NB4 (cell line): ENCODE data around the gene GNG2.

Experiments used
- DNase-seq: peaks from one replicate; pipeline ENCODE4 v3.0.0; 2010; ENCODE audit warnings: low read depth
- H3K4me3 ChIP-seq: one replicate; pipeline ENCODE4 v1.5.1; 2011; ENCODE audit warnings: mild to moderate bottlenecking, low read depth, low read length, moderate library complexity
- MYC ChIP-seq: IDR thresholded peaks from 2 replicates; pipeline ENCODE4 v1.6.1; 2011; ENCODE audit warnings: low read depth, low read length
- POLR2A ChIP-seq: IDR thresholded peaks from 2 replicates; pipeline ENCODE4 v1.6.1; 2011; ENCODE audit warnings: mild to moderate bottlenecking; ENCODE audit not compliant: insufficient read length; ENCODE audit errors: extremely low read depth
- TF ChIP-seq, protein P1 (sequence below): IDR thresholded peaks from one replicate; pipeline ENCODE4 v1.5.1; 2012; ENCODE audit warnings: low read depth, low read length
- TF ChIP-seq, protein P2 (sequence below): IDR thresholded peaks from 2 replicates; pipeline ENCODE4 v1.6.1; 2011; ENCODE audit warnings: low read depth, low read length

Gene GNG2

DNA sequence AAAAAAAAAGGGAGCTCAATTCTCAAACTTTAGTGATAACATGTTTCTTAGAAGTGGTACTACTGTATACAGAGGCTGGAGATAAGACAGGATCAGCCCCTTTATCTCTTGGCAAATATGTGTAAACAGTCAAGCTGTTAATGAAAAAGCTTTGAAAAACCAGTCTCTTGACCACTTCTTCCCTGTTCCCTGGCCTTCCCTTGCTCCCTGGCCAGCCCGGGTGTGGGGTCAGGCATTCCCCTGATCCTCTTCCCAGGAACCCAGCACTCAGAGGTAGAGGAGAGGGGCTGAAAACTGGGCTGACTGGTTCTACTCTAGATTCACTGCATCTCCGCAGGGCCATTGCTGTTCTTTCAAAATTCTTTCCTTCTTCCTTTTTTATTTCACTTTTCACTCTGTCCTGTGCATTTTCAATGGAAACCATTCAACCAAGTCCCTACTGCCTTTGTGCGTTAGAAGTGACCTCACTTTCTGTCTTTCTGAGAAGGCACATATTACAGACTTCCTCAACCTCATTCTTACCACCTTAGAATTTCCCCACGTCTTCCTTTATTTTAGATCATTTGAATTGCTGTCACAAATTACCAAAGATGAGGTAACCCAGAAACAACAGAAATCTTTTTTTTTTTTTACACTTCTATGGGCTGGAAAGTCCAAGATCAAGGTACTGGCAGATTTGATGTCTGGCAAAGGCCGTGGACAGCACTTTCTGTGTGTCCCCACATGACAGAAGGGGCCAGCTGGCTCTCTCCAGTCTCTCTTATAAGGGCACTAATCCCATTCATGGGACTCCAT, 5.7 kb downstream of the GNG2 start:
- no peak for TF ChIP-seq MYC
- DNase-seq: no peak
- no peak overlapping the region for H3K4me3 ChIP-seq

DNA sequence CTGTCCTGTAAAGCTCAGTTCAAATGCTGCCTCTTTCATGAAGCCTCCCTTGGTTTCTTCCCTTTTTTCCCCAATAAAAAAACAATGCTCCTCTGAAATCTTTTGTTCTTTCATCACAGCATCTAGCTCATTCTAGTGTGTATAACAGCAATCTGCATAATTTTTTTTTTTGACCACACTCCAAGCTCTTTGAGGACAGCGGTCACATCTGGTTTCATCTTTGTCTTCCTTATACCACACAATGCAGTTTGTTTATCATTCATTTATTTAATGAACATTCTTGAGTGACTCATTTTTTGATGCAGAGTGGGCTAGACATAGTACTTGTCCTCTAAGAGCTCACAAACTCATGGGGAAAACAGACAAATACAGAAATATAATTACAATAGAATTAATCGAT, 7.3 kb downstream of the GNG2 start:
- no peak for DNase-seq
- TF ChIP-seq, protein P1, sequence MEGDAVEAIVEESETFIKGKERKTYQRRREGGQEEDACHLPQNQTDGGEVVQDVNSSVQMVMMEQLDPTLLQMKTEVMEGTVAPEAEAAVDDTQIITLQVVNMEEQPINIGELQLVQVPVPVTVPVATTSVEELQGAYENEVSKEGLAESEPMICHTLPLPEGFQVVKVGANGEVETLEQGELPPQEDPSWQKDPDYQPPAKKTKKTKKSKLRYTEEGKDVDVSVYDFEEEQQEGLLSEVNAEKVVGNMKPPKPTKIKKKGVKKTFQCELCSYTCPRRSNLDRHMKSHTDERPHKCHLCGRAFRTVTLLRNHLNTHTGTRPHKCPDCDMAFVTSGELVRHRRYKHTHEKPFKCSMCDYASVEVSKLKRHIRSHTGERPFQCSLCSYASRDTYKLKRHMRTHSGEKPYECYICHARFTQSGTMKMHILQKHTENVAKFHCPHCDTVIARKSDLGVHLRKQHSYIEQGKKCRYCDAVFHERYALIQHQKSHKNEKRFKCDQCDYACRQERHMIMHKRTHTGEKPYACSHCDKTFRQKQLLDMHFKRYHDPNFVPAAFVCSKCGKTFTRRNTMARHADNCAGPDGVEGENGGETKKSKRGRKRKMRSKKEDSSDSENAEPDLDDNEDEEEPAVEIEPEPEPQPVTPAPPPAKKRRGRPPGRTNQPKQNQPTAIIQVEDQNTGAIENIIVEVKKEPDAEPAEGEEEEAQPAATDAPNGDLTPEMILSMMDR: no peak
- TF ChIP-seq, protein P2, sequence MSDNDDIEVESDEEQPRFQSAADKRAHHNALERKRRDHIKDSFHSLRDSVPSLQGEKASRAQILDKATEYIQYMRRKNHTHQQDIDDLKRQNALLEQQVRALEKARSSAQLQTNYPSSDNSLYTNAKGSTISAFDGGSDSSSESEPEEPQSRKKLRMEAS: no peak
- TF ChIP-seq POLR2A (no peak), MYC (no peak)
- H3K4me3 ChIP-seq: no peak overlapping the region

DNA sequence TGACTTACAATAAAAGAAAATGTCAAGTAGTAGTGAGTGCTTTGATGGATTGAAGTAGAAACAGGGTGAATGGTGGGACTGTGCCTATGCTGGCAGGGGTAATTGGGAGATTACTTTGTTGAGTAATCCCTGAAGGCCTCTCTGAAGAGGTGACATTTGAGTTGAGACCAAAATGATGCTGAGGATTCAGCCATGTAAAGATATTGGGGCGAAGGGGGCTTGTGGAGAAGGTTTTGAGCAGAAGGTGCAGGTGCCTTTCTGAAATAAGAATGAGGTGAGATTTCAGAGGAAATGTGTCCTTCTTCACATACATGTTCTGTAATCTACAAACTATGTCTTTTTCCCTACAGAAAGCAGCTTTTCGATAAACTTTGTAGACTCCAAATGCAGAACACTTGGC, 8.0 kb downstream of the GNG2 start:
- no peak for DNase-seq
- TF ChIP-seq MYC (no peak), POLR2A (no peak)
- TF ChIP-seq, protein P1: no peak
- TF ChIP-seq, protein P2: no peak
- H3K4me3 ChIP-seq: no peak overlapping the region

DNA sequence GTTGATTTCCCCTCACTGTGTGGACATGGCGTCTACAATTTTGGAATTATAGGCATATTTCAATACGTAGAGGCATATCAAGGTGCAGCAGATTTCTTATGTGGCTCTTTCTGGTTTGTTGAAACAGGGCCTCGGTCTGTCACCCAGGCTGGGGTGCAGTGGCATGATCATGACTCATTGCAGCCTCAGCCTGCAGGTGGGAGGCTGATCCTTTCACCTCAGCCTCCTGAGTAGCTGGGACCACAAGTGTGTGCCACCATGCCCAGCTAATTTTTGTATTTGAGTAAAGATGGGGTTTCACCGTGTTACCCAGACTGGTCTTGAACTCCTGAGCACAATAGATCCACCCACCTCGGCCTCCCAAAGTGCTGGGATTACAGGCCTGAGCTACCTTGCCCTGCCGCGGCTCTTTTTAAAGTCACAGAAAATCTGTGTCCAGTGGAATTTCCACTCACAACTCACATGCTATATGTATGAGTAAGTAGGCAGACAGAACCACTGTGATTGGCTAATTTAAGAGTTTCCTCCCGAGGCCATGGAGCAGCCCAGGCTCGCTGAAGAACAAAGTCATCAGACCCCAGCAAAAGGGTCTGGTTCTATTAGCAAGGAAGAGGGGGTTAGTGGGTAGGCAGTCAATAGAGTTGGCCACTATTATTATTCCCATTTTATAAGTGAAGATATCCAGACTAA, 9.1 kb downstream of the GNG2 start:
- TF ChIP-seq MYC: no peak
- TF ChIP-seq, protein P1: no peak
- no peak for TF ChIP-seq POLR2A
- TF ChIP-seq, protein P2: no peak
- no peak for DNase-seq
- H3K4me3 ChIP-seq: no peak overlapping the region

DNA sequence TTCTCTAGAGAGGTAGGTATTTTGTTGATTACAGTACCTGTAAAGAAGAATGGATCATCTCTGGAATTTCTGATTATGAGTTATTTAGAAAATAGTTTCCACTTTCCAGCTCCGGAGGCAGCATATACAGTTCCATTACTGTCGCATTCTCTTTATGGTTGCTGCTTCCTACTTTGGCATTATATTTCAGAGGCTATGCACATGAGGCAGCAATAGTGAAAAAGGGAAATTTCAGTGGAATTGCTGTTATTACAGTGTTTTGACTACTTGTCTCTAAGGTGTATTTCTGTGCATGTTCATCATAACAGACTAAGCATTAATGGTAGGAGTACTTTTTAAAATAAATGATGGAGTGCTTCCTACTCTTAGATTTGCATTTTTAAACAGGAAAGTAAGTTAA, 10.2 kb downstream of the GNG2 start:
- DNase-seq: no peak
- no peak for TF ChIP-seq POLR2A
- TF ChIP-seq, protein P1: no peak
- TF ChIP-seq, protein P2: no peak
- no peak for TF ChIP-seq MYC
- H3K4me3 ChIP-seq: no peak overlapping the region

DNA sequence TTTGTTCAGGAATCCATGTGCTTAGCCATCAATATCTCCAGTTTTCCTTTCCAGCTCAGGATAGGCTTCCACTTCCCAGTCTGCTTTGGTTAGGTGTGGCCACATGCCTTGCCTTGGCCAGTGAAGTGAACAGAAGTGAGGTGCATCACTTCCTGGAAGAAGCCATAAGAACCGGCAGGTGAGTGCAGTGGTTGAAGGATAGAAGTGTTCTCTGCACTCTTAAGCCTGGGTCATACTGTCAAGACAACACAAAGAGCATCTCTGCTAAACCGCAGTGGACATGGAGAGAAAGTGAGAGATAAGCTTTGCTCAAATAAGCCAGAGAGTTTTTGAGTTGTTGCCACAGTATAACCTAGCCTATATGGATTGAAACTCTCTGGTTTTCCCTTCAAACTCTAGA, 11.4 kb downstream of the GNG2 start:
- H3K4me3 ChIP-seq: no peak overlapping the region
- TF ChIP-seq MYC: no peak
- TF ChIP-seq POLR2A: no peak
- TF ChIP-seq, protein P1: no peak
- TF ChIP-seq, protein P2: no peak
- DNase-seq: no peak
